GM21825 (cell line): ENCODE results near the gene POGLUT3.

Source experiments
- ATAC-seq: cut with Tn5 transposase; IDR thresholded peaks from one replicate; pipeline ENCODE4 v1.9.1; 2021; ENCODE audit warnings: mild to moderate bottlenecking, moderate library complexity; ENCODE audit not compliant: unreplicated experiment

The POGLUT3 gene

DNA sequence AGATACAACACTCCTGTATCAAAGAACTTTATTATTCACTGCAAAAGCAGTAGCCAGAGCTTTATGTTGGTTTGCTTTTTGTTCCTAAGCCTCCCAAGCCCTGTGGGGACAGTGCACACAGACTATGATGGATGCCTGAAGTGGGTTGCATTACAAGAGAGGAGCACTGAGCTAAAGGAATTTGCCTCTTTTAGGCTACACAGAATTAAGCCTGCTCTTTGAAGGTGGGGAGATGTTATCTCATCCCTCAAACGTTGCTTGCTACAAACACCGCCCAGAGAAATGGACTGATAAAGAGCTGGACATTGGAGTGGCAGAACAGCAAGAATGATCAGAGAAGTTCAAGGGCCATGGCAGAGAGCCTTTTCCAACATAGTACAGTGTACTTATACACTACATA lies 2.5 kb upstream of the POGLUT3 start:
- ATAC-seq: no peak

DNA sequence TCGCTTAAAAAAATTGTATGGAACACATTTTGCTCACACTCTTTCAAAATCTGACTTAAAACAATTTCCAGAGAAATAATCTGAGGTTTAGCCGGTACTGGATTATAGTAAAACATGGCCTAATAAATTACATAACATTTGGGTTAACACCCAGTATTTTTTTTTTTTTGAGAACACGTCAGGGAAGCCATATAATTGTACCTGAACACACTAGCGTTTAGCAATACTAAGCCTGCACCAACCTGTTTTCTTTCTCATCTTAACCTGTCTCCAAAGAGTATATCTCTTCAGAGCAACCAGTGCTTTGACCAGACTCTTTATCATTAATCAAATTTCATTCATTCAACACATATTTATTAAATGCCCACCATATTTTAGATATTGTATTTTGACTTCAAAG lies 2.0 kb upstream of the POGLUT3 start:
- no peak for ATAC-seq

DNA sequence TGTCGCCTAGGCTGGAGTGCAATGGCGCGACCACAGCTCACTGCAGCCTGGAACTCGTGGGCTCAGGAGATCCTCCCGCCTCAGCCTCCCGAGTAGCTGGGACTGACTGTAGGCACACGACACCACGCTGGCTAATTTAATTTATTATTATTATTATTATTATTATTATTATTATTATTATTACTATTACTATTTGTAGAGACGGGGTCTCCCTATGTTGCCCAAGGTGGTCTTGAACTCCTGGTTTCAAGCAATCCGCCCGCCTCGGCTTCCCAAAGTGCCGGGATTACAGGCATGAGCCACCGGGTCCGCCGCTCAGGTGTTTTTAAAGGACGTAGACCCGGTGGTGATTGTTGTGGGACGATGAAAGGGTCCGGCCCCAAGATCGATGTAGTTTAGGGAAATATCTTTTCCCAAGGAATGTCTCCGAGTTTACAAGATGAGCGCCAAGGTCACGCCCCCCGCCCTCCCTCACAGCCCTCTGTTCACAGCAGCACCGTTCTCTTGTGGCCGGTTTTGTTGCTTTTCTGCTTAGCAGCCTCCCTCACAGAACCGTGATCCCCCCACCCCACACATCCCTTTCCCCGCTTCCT lies 728 bp upstream of the POGLUT3 start:
- ATAC-seq: no peak

DNA sequence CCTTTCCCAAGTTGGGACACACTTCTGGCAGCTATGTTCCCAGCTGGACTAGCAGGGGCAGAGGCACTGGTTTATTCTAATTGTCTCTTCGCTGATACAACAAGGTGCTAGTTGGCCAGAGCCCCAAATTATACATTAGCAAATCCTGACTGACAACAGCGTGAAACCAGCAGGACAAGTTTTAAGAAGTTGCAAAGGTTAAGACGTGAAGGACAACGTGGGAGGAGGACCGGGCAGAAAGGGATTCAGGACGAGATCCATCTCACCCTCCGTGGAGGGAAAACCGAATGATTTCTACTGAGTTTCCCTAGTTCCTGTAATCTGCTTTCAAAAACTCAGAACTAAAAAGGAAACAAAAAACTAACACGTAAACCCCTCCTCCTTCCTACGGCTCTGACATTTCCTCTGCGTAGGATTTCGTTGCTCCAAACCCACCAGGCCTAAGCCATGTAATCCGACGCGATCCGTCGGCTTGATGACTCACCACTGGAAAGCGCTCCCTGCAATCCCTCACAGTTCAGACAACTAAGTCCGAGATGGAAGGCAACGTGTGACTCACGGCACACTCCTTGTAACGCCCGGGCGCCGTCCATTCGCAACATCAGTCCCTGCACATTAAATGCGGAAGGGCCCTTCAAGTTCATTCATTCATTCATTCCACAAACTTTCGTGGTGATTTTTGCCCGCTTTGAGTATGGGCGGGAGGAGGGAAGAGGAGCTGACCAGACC lies 703 bp downstream of the POGLUT3 start:
- ATAC-seq: peak; percentile 70

DNA sequence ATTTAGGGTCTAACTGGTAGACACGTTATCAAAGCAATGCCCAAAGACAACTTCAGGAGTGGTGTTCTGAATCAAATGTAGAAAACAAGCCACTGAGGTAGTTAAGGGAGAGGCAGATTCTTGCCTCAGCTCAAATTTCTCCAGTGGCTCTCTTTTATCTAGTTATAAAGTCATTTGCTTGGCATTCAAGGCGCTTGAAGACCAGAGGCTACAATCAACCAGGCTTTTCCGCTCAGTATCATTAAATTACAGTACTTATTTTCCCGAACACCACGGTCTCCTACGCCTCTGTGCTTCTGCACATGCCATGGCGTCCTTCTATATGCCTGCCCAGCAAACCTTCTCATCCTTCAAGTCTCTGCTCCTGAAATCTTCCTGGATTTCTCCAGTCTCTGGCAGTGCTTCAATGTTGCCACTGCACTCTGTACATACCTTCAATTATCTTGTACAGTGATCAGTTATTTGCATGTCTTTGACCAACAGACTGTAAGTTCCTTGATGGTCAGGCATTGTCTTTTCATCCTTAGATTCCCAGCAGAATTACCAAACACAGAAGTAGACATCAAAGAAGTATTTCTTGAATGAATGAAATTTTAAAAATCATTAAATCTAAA lies 1.4 kb downstream of the POGLUT3 start:
- ATAC-seq: no peak

DNA sequence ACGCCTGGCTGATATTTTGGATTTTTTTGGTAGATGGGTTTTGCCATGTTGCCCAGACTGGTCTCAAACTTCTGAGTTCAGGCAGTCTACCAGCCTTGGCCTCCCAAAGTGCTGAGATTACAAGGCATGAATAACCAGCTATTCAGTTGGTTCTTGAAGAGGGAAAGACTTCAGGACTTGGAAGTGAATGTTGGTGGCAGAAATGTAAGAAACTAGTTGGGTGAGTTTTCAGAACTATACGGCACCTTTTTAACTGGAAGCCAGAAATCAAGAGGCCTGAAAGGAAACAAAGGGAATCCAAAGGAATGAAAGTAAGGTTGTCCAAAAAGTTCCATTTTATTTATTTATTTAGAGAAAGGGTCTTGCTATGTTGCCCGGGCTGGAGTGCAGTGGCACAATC lies 2.9 kb downstream of the POGLUT3 start:
- no peak for ATAC-seq

DNA sequence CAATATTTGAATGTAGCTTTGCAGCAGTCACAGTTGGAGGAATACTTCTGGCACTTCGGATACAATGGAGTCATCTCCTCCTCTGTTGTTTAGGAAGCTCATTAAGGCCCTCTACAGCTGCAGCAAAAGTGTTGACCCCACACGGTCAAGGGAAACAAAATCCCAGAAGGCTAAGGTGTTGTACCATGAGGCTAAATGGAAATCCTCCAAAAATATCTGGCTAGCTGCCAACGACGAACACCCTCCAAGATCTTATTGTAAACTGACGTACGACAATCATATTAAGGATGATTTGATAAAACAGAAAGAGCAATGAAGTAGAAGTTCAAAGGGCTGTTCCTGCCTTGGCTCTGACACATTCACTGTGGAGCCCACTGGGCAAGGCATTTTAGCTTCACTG lies 4.0 kb downstream of the POGLUT3 start:
- no peak for ATAC-seq

DNA sequence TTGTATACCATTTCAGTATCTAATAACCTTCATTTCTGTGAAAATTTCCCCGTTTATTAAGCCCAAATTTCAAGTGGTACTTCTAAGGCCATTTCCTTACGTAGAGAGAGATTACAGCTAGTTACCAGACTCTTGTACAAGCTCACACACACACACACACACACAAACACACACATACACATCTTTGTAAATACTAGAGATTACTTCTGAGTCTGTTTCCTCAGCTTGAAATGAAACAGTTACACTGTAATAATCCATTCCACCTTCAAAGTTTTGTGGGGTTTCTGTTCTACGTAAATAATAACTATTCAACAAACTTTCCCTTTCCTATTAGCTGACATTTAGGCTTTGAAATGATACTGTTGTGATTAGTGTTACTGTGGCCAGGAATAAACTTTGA lies 6.2 kb downstream of the POGLUT3 start:
- no peak for ATAC-seq

DNA sequence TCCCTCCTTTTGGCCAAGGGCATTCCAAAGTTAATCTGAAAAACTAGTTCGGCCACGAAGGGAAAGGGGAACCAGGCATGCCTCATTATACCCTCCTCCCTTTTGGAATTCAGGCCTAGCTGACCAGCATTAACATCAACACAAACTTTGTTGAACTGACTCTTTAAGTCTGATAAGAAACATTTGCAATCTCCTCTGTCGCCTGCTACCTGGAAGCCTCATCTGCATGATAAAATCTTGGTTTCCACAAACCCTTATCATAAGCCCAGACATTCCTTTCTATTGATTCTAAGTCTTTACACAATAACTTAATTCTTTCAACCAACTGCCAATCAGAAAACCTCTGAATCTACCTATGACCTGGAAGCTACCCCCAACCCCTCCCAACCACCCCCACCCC lies 11.4 kb downstream of the POGLUT3 start:
- no peak for ATAC-seq

DNA sequence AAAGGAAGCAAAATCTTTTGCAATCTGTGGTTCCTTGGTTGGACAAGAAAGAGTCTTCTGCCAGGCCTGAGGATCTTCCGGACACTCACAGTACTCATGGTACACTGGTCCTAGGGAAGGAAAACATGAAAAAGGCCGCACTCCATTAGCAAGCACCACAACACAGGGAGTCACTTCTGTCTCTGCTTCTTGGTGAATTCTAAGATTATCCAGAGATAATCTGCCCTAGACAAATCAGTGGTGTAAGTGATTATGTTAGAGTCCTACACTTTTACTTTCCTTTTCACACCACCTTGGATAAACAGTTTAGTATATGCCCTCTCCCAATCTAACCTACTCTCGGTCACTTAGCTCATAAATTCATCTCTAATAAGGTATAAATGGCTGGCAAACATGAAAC lies 11.9 kb downstream of the POGLUT3 start:
- ATAC-seq: no peak

DNA sequence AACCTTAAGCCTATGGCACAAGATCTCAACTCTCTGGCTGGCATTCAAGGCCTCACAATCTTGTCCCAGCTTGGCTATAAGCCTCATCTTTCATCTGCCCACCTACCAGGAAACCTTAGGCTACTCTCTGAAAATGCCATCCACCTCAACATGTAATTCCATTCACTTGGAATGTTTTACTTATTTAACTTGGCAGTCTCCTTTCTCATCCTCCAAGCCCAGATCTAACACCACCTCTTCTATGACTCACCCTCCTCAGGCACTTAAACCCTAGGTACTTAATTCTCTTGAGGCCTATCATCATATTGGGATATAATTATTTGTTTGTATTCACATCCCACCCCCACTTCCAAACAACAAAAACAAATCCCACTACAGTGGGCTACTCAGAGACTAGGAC lies 15.0 kb downstream of the POGLUT3 start:
- no peak for ATAC-seq

DNA sequence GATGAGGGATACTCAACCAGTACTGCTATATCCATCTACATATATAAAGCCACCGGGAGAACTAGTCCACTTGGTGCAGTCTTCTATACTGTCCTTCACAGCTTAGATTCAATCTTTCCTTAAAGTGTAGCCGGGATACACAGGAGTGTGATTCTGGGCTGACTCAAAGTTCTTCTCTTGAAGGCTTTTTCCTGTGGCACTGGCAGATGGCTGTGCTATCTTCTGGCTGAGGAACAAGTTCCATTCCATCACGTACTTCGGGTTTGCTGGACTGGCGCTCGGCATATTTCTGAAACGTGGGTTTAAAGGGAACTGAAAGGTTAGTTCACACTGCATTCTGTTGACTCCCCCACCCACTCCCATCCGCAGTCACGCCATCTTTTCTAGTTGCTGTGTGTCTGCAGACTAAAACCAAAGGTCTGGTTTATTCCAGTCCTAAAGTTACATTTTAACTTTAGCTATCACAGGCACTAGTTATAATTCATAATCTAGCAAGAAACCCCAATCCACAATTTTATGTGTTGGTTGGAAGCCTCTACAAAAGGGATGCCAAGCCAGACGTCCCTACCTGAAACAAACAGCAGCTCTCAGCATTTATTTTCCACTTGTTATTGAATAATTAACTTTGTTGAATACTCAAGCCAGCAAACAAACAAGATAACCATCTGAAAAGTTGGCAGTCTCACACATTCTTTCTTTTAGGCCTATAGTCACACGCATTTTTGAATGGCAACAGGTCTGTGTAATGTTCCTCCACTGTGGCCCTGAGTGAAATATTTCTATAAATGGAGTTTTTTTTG lies 23.3 kb downstream of the POGLUT3 start:
- no peak for ATAC-seq

DNA sequence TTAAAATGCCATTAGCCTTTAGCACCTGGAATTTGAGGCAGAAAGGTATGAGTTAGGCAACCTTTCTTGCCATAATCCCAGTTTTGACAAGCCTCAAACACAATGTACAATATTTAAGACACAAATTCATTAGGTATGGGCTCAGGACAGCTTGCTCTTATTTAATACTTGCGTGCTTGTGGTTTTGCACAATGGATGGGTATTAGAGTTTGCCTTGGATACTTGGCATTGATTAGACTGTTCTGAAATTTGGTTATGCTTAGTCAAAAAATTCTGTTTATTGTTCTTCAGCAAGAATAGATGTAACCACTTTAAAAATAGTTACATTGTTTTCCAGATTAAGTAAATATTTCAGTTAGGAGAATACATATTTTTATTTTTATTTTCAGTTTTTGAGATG lies 25.5 kb downstream of the POGLUT3 start:
- ATAC-seq: no peak

DNA sequence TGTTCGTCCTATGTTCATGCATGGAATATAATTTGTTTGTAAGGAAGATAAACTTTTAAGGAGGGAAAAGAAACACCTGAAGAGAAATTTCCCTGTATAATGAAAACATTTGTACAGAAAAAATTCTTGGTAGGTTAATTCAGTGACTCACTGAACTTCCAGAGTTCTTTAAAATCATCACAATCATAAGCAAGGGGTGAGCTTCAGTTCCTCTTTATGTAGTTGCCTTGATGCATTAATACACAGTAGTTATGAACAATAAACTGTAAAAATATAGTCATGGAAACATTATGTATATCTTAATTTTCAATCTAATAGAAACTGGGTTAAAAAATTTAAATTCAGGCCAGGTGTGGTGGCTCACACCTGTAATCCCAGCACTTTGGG lies 29.7 kb downstream of the POGLUT3 start:
- ATAC-seq: no peak

DNA sequence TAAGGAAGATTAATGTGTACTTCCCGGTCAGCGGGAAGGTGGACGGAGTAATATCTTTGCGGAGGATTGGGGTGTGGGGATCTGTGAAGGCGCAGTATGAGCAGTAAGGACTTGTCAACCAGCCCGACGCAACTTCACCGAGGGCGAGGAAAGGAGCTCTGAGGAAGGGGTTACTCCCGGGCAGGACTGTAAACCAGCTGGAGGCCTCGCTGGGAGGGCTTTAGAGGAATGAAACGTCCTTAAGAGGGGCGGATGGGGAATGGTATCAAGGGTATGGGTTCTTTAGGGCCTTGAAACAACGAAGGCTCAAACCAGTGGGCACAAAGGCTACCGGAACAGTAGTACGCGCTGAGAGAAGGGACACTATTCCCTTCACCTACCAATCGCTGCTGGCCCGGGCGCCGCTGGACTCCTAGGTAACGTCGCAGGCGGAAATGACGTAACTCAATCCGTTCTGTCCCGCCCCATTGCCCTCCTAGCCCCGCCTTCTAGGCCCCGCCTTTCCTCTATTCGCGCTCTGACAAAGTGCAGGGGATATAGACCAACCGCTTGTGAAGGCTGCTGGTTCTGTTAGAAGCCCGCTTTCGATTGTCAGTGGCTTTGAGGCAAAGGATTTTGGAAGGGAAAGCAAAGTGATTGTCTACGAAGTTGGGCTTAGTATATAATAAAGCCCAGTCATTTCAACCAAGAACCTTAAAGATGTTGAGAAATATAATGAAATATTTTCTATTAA lies 30.9 kb downstream of the POGLUT3 start, which contains the start of gene C11orf65:
Gene C11orf65, minus strand, starts transcription at position 439 of the 733 bp plus-strand sequence. CDS start 5,970 bp downstream, outside the sequence.
- peak; percentile 99 for ATAC-seq

DNA sequence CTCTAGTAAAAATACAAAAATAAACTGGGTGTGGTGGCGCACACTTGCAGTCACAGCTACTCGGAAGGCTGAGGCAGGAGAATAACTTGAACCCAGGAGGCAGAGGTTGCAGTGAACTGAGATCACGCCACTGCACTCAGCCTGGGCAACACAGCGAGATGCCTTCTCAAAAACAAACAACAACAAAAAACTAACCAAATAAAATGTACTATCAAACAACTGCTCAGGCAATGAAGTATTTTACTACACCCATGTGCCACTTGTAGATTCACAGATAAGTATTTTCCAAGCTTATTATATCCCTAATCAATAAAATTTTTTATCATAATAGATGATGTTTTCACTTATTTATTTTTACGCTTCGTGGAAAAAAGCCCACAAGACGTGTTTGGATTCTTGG lies 31.8 kb downstream of the POGLUT3 start:
- ATAC-seq: no peak

DNA sequence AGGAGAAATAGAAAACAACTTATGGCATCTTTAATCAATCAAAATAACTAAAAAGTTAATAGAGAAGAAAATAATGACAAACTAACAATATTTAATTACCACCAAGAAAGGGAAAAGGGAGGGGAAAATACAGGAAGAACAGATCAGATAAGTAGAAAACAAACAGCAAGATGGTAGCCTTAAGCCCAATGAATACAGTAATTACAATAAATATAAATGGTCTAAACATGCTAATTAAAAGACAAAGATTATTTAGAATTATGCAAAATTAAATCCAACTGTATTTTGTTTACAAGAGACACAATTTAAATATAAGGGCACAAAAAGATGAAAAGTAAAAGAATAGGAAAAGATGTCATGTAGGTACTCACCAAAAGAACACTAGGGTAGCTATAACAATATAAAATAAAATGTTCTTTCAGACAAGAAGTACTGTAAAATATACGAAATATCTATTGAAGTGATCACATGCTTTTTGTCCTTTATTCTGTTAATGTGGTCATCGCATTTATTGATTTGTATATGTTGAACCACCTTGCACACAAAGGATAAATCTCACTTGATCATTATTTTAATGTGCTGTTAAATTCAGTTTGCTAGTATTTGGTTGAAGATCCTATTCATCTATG lies 44.9 kb downstream of the POGLUT3 start:
- no peak for ATAC-seq
